ENCODE measurements around the gene LLGL1.

DNA sequence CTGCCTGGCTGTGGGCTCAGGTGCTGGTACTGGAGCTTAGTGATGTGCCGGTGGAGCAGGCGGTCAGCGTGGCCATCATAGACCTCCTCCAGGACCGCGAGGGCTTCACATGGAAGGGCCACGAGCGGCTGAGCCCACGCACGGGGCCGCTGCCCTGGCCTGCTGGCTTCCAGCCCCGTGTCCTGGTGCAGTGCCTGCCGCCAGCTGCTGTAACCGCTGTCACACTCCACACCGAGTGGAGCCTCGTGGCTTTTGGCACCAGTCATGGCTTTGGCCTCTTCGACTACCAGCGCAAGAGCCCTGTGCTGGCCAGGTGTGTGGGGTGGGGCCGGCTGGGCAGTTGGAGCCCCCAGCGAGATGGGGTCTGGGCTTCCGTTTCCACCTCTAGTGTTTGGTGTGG is 12.0 kb downstream of the LLGL1 start:
- TF ChIP-seq, protein P1, sequence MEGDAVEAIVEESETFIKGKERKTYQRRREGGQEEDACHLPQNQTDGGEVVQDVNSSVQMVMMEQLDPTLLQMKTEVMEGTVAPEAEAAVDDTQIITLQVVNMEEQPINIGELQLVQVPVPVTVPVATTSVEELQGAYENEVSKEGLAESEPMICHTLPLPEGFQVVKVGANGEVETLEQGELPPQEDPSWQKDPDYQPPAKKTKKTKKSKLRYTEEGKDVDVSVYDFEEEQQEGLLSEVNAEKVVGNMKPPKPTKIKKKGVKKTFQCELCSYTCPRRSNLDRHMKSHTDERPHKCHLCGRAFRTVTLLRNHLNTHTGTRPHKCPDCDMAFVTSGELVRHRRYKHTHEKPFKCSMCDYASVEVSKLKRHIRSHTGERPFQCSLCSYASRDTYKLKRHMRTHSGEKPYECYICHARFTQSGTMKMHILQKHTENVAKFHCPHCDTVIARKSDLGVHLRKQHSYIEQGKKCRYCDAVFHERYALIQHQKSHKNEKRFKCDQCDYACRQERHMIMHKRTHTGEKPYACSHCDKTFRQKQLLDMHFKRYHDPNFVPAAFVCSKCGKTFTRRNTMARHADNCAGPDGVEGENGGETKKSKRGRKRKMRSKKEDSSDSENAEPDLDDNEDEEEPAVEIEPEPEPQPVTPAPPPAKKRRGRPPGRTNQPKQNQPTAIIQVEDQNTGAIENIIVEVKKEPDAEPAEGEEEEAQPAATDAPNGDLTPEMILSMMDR (IDR thresholded peaks at IDR 0.05 in 4 of 5, conservative IDR thresholded peaks at IDR 0.05 in 1 of 5): no peak
- TF ChIP-seq POLR2A (IDR thresholded peaks at IDR 0.05): no peak
